ENCODE data around the gene SAA1. TPM values are rescaled to one million over a fixed set of nuclear protein-coding genes. Genes with fewer than 3 reads are reported as not detected.
"Not testable (repeated sequence)": the region's sequence is repeated elsewhere in the genome, so short reads cannot be mapped to it uniquely, and the experiment has no call there.

The SAA1 gene
- total RNA-seq, 1 donor from 2014 or later = not detected

DNA sequence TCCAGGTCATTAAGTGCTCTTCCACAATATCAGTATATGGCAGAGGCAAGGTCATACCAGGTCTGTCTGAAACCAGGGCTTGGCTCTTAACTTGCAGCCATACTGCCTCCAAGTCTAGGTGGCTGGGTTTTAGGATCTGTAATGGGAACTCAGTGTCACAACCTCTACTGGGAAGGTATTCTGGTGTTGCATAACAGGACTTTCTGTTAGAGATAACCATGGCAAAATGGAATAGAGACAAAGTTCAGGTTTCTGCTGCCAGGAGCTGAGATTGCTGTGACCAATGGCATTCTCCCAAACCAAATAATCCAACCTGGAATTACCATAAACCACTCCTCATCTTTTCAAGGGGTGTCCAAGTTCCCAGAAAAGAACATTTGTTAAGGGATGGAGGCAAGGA lies 6.8 kb upstream of the SAA1 start:
- DNase-seq (ENCODE audit: low spot score) = no peak
- H3K9ac ChIP-seq = no peak overlapping the region
- TF ChIP-seq EZH2phosphoT487 (IDR thresholded peaks at IDR 0.05) (no peak), EZH2 (IDR thresholded peaks at IDR 0.05) (no peak)
- TF ChIP-seq, protein P1, sequence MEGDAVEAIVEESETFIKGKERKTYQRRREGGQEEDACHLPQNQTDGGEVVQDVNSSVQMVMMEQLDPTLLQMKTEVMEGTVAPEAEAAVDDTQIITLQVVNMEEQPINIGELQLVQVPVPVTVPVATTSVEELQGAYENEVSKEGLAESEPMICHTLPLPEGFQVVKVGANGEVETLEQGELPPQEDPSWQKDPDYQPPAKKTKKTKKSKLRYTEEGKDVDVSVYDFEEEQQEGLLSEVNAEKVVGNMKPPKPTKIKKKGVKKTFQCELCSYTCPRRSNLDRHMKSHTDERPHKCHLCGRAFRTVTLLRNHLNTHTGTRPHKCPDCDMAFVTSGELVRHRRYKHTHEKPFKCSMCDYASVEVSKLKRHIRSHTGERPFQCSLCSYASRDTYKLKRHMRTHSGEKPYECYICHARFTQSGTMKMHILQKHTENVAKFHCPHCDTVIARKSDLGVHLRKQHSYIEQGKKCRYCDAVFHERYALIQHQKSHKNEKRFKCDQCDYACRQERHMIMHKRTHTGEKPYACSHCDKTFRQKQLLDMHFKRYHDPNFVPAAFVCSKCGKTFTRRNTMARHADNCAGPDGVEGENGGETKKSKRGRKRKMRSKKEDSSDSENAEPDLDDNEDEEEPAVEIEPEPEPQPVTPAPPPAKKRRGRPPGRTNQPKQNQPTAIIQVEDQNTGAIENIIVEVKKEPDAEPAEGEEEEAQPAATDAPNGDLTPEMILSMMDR (IDR thresholded peaks at IDR 0.05) = no peak
- H2AFZ ChIP-seq (replicated peaks) = no peak overlapping the region
- H3K9me3 ChIP-seq (ENCODE audit: low read depth) = no peaks in the 10 kb centered on the region
- H3K4me3 ChIP-seq = no peak overlapping the region
- H3K4me1 Mint-ChIP-seq = no peaks in the 10 kb centered on the region
- no peak overlapping the region for H3K27ac Mint-ChIP-seq
- no peak overlapping the region for H3K4me2 ChIP-seq
- no peaks in the 10 kb centered on the region for H3K9me3 Mint-ChIP-seq
- no peaks in the 10 kb centered on the region for H4K20me1 ChIP-seq (ENCODE audit: low read depth)
- no peaks in the 10 kb centered on the region for H3K36me3 ChIP-seq
- H3K27ac ChIP-seq = no peak overlapping the region
- H3K4me3 Mint-ChIP-seq = no peak overlapping the region
- peaks cover 2% of the 10 kb centered on the region for H3K27me3 Mint-ChIP-seq (ENCODE audit: insufficient read depth, low read depth)
- H3F3A ChIP-seq (ENCODE audit: low read depth) = no peaks in the 10 kb centered on the region
- no peaks in the 10 kb centered on the region for H3K36me3 Mint-ChIP-seq
- H3K4me1 ChIP-seq = no peaks in the 10 kb centered on the region
- H3K79me2 ChIP-seq (ENCODE audit: low read depth) = no peaks in the 10 kb centered on the region
- H3K27me3 ChIP-seq = no peaks in the 10 kb centered on the region

GRCh38 chr11:18261721-18262120 lies 4.3 kb upstream of the SAA1 start:
- H3K9ac ChIP-seq = no peak overlapping the region
- no peak overlapping the region for H3K27ac ChIP-seq
- no peaks in the 10 kb centered on the region for H3K36me3 Mint-ChIP-seq
- H3K27me3 ChIP-seq = no peaks in the 10 kb centered on the region
- no peaks in the 10 kb centered on the region for H3K9me3 Mint-ChIP-seq
- TF ChIP-seq EZH2phosphoT487 (IDR thresholded peaks at IDR 0.05) = no peak
- no peak for TF ChIP-seq EZH2 (IDR thresholded peaks at IDR 0.05)
- TF ChIP-seq, protein P1 (IDR thresholded peaks at IDR 0.05) = no peak
- H3K36me3 ChIP-seq = no peaks in the 10 kb centered on the region
- no peak overlapping the region for H3K4me3 Mint-ChIP-seq
- no peak overlapping the region for H3K27ac Mint-ChIP-seq
- H3K27me3 Mint-ChIP-seq (ENCODE audit: insufficient read depth, low read depth) = no peaks in the 10 kb centered on the region
- no peak for DNase-seq (ENCODE audit: low spot score)
- no peaks in the 10 kb centered on the region for H4K20me1 ChIP-seq (ENCODE audit: low read depth)
- H3K4me1 Mint-ChIP-seq = no peaks in the 10 kb centered on the region
- H3K4me1 ChIP-seq = no peaks in the 10 kb centered on the region
- H3K4me3 ChIP-seq = no peak overlapping the region
- H3K79me2 ChIP-seq (ENCODE audit: low read depth) = no peaks in the 10 kb centered on the region
- no peaks in the 10 kb centered on the region for H3F3A ChIP-seq (ENCODE audit: low read depth)
- no peaks in the 10 kb centered on the region for H3K9me3 ChIP-seq (ENCODE audit: low read depth)
- no peak overlapping the region for H3K4me2 ChIP-seq
- no peak overlapping the region for H2AFZ ChIP-seq (replicated peaks)

- not testable (repeated sequence) for H3K27ac ChIP-seq; H3K4me3 Mint-ChIP-seq; H3K4me2 ChIP-seq; H3K36me3 ChIP-seq; H3K9ac ChIP-seq; H3K9me3 ChIP-seq (ENCODE audit: low read depth); H3K27me3 ChIP-seq; H3K79me2 ChIP-seq (ENCODE audit: low read depth); H3F3A ChIP-seq (ENCODE audit: low read depth); H3K4me1 Mint-ChIP-seq; H3K36me3 Mint-ChIP-seq; H3K4me1 ChIP-seq; H4K20me1 ChIP-seq (ENCODE audit: low read depth); H2AFZ ChIP-seq (replicated peaks); H3K27ac Mint-ChIP-seq; H3K9me3 Mint-ChIP-seq; H3K27me3 Mint-ChIP-seq (ENCODE audit: insufficient read depth, low read depth); H3K4me3 ChIP-seq
- peak; percentile 6 for DNase-seq (ENCODE audit: low spot score)
Observed at GRCh38 chr11:18262681-18263350, 3.2 kb upstream of the SAA1 start.

GRCh38 chr11:18264035-18264434 lies 2.0 kb upstream of the SAA1 start:
- Histone ChIP-seq H3K4me2 (no peak overlapping the region), H3F3A (ENCODE audit: low read depth) (no peaks in the 10 kb centered on the region), H3K9ac (no peak overlapping the region), H3K9me3 (ENCODE audit: low read depth) (no peaks in the 10 kb centered on the region), H3K27me3 (no peaks in the 10 kb centered on the region), H3K27ac (no peak overlapping the region), H3K4me3 (no peak overlapping the region), H2AFZ (replicated peaks) (no peak overlapping the region), H4K20me1 (ENCODE audit: low read depth) (no peaks in the 10 kb centered on the region), H3K4me1 (no peaks in the 10 kb centered on the region), H3K79me2 (ENCODE audit: low read depth) (no peaks in the 10 kb centered on the region), H3K36me3 (no peaks in the 10 kb centered on the region)
- H3K27me3 Mint-ChIP-seq (ENCODE audit: insufficient read depth, low read depth) = no peaks in the 10 kb centered on the region
- no peak for TF ChIP-seq EZH2phosphoT487 (IDR thresholded peaks at IDR 0.05)
- no peak for TF ChIP-seq EZH2 (IDR thresholded peaks at IDR 0.05)
- no peaks in the 10 kb centered on the region for H3K4me1 Mint-ChIP-seq
- no peak overlapping the region for H3K4me3 Mint-ChIP-seq
- H3K27ac Mint-ChIP-seq = no peak overlapping the region
- H3K9me3 Mint-ChIP-seq = no peaks in the 10 kb centered on the region
- no peak for DNase-seq (ENCODE audit: low spot score)
- H3K36me3 Mint-ChIP-seq = no peaks in the 10 kb centered on the region
